Activated CD4-positive, alpha-beta T cell treated with anti-CD3 and anti-CD28 coated beads for 36 hours (primary cell): Measurements from ENCODE around the gene COL28A1. TPM values are rescaled to one million over a fixed set of nuclear protein-coding genes. Genes with fewer than 3 reads are reported as not detected.

Experiments
- ATAC-seq: fragments of 200-7000 bp; cut with Tn5 transposase; one replicate; pipeline ENCODE4 v1.10.0; 2021; ENCODE audit warnings: mild to moderate bottlenecking, moderate library complexity
- CTCF ChIA-PET: fragments of 350-600 bp; sonication (Branson Sonifier 250); formaldehyde crosslinking; loops from one replicate; lab custom pipeline; 2021; ENCODE audit warnings: antibody characterized with exemption; lab: Charles Lee
- POLR2A ChIA-PET: fragments of 350-600 bp; sonication (Branson Sonifier 250); formaldehyde crosslinking; loops from one replicate; lab custom pipeline; 2021; ENCODE audit warnings: antibody characterized with exemption, inconsistent platforms; lab: Charles Lee
- DNase-seq: peaks from one replicate; pipeline ENCODE4 v3.0.0-alpha.2; 2020
- H3K27ac Mint-ChIP-seq: one replicate; pipeline ENCODE4 v1.8.0; 2021; ENCODE audit warnings: mixed read lengths
- H3K27me3 Mint-ChIP-seq: one replicate; pipeline ENCODE4 v1.8.0; 2021; ENCODE audit warnings: mixed read lengths
- H3K36me3 Mint-ChIP-seq: one replicate; pipeline ENCODE4 v1.8.0; 2021; ENCODE audit warnings: low read depth, mixed read lengths
- H3K4me1 Mint-ChIP-seq: one replicate; pipeline ENCODE4 v1.8.0; 2021; ENCODE audit warnings: mixed read lengths
- H3K4me3 Mint-ChIP-seq: one replicate; pipeline ENCODE4 v1.8.0; 2021; ENCODE audit warnings: mild to moderate bottlenecking, moderate library complexity, mixed read lengths
- H3K9me3 Mint-ChIP-seq: one replicate; pipeline ENCODE4 v1.8.0; 2021; ENCODE audit warnings: low read depth, mixed read lengths
- intact Hi-C, 2 experiments: fragments of 100-400 bp; cut with DNase I in 1 of 2; cut with micrococcal nuclease in 1 of 2; formaldehyde crosslinking; loops; one replicate each; pipeline versions ENCODE4 v1.14.2 to v1.15.1; 2022 to 2024; cut with DNase I, micrococcal nuclease
- total RNA-seq, 2 experiments: library from RNA; stranded (reverse); gene quantifications; one replicate each; pipeline ENCODE4 v1.2.3, GENCODE V29; 2021

Gene COL28A1
- total RNA-seq, 2 experiments from 2014 or later, result not detected

DNA sequence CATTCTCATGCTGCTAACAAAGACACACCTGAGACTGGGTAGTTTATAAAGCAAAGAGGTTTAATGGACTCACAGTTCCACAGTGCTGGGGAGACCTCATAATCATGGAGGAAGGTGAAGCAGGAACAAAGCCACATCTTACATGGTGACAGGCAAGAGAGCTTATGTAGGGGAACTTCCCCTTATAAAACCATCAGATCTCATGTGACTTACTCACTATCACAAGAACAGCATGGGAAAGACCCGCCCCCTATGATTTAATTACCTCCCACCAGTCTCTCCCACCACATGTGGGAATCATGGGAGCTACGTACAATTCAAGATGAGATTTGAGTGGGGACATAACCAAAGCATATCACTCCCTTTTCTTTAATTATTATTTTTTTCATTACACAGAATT is 16.6 kb downstream of the COL28A1 start:
- no peaks in the 10 kb centered on the region for H3K36me3 Mint-ChIP-seq
- POLR2A ChIA-PET, result no interaction called here
- H3K4me1 Mint-ChIP-seq, result no peaks in the 10 kb centered on the region
- H3K27ac Mint-ChIP-seq, result no peak overlapping the region
- DNase-seq (no peak), ATAC-seq (no peak)
- intact Hi-C loops, result no loop called here
- no peak overlapping the region for H3K4me3 Mint-ChIP-seq
- H3K9me3 Mint-ChIP-seq, result no peaks in the 10 kb centered on the region
- H3K27me3 Mint-ChIP-seq, result peaks cover 3% of the 10 kb centered on the region
- CTCF ChIA-PET, result no interaction called here

DNA sequence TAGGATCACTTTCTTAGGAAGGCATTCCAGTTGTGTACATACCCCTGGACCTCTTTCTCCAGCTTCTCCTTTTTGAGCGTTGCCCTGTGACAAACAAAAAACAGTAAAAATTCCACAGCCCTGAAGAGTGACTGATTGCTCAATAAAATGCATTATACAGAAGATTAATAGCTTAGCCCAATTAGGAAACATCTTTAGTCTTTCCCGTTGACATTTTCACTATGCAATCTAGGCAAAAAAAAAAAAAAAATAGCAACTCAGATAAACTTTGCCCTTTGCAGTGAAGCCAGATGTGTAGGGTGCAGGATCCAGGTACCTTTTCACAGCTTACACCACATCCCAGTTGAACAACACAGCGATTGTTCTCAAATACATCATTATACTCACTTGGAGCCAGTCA is 17.9 kb downstream of the COL28A1 start:
- H3K27ac Mint-ChIP-seq, result no peak overlapping the region
- ChIA-PET CTCF (no interaction called here), POLR2A (no interaction called here)
- intact Hi-C loops, result no loop called here
- no peaks in the 10 kb centered on the region for H3K36me3 Mint-ChIP-seq
- no peaks in the 10 kb centered on the region for H3K9me3 Mint-ChIP-seq
- peaks cover 3% of the 10 kb centered on the region for H3K27me3 Mint-ChIP-seq
- DNase-seq, result no peak
- no peak overlapping the region for H3K4me3 Mint-ChIP-seq
- no peak for ATAC-seq
- no peaks in the 10 kb centered on the region for H3K4me1 Mint-ChIP-seq

DNA sequence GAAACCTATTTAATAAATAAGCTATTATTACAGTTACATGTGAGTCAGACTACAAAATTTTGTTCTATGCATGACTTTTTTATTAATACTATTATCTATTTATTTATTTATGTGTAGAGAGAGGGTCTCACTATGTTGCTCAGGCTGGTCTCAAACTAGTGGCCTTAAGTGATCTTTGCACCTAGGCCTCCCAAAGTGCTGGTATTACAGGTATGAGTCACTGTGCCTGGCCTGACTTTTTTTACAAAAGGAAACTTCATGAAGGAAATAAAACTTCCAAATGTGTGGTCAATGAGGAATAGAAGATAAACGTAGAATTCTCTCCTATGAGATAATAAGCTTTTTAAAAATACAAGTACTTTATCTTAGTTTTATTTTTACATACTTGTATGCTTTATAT is 19.0 kb downstream of the COL28A1 start:
- Mint-ChIP-seq H3K4me1 (no peaks in the 10 kb centered on the region), H3K9me3 (no peaks in the 10 kb centered on the region), H3K4me3 (no peak overlapping the region), H3K27ac (no peak overlapping the region), H3K36me3 (no peaks in the 10 kb centered on the region), H3K27me3 (peaks cover 3% of the 10 kb centered on the region)
- no peak for ATAC-seq
- no peak for DNase-seq
- CTCF ChIA-PET, result interaction anchor here (1.0 kb wide), 1 partner anchor 414 kb away, joined by 3 read pairs; no protein-coding TSS in a partner anchor
- intact Hi-C loops, result no loop called here
- POLR2A ChIA-PET, result no interaction called here

DNA sequence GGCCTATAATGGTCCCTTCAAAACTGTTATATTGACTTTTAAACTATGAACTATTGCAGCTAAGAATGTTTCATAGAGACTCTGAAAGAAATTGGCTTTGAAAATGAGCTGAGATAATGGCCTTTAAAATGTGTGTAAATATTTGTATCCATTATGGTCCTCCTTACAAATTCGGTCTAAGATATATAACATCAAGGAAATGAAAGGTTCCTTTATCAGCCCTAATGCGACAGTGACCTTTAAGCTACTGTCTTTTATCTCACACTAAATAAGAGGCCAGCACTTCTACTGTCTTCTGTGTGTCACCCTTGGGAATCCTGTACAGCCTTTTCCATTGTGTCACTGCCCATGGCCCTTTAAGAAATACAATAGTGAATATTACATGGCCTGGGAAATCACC is 19.5 kb downstream of the COL28A1 start:
- DNase-seq (no peak), ATAC-seq (no peak)
- ChIA-PET CTCF (interaction anchor here (1.0 kb wide), 1 partner anchor 413 kb away, joined by 3 read pairs; no protein-coding TSS in a partner anchor), POLR2A (no interaction called here)
- no peaks in the 10 kb centered on the region for H3K9me3 Mint-ChIP-seq
- H3K27ac Mint-ChIP-seq, result no peak overlapping the region
- intact Hi-C loops, result no loop called here
- no peak overlapping the region for H3K4me3 Mint-ChIP-seq
- H3K36me3 Mint-ChIP-seq, result no peaks in the 10 kb centered on the region
- H3K4me1 Mint-ChIP-seq, result no peaks in the 10 kb centered on the region
- peaks cover 3% of the 10 kb centered on the region for H3K27me3 Mint-ChIP-seq

DNA sequence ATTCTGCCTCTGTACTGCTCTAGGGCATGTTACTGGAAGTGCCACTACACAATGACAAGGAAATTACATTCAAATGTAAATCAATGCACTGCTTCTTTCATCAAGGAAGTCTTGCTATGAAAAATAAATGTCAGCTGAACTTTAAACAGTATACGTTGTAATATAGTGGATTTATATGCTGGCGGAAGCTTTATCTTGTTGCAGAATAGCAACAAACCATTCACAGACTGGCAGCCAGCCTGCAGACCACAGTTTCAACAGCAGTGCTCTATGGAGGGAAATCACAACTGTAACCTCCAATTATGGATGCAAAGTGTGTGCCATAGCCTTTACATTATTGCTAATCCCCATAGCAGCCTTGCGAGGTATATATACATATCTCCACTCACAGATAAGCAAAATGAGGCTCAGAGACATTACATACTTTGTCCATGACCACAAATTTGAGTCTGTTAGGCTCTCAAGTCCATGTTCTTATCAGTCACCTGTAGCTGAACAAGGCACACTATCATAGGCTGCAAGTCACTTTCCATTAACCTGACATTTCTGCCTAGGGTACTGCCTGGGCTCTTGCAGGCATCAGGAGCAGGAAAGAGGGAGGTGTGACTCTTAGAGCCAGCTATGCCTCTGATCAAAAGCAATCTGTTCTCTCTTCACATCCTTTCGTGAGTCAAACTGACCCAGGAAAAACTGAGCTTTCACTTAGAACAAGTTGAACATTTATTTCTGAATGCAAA is 22.6 kb downstream of the COL28A1 start:
- CTCF ChIA-PET, result interaction anchor here (0.6 kb wide), 1 partner anchor 543 kb away, joined by 3 read pairs; no protein-coding TSS in a partner anchor
- intact Hi-C loops, result no loop called here

DNA sequence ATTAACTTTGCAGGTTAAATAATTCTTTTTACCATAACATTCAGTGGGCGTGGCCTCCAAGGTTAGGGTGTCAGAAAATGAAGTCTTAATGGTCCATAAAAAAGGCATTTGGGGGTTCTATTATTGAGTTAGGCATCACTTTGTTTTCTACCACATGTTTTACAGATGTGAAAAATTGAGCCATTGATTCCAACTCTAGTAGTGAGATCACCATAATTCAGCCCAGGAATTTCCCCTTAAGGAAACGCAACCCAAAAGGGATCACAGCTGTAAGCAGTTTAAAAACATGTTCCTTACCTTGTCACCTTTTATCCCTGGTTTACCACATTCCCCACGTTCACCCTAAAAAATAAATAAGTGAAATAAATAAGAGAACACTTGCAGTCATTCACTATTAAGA is 24.9 kb downstream of the COL28A1 start:
- no peaks in the 10 kb centered on the region for H3K9me3 Mint-ChIP-seq
- CTCF ChIA-PET, result no interaction called here
- POLR2A ChIA-PET, result no interaction called here
- no peaks in the 10 kb centered on the region for H3K4me1 Mint-ChIP-seq
- no peak overlapping the region for H3K4me3 Mint-ChIP-seq
- intact Hi-C loops, result no loop called here
- no peak for DNase-seq
- peaks cover 4% of the 10 kb centered on the region for H3K27me3 Mint-ChIP-seq
- H3K36me3 Mint-ChIP-seq, result no peaks in the 10 kb centered on the region
- ATAC-seq, result no peak
- no peak overlapping the region for H3K27ac Mint-ChIP-seq

More for the DNA sequence above, 22.6 kb downstream of the COL28A1 start:
- Mint-ChIP-seq H3K36me3 (no peaks in the 10 kb centered on the region), H3K27ac (no peak overlapping the region), H3K27me3 (peaks cover 3% of the 10 kb centered on the region), H3K9me3 (no peaks in the 10 kb centered on the region), H3K4me1 (no peaks in the 10 kb centered on the region), H3K4me3 (no peak overlapping the region)
- DNase-seq (no peak), ATAC-seq (no peak)
- POLR2A ChIA-PET, result no interaction called here

DNA sequence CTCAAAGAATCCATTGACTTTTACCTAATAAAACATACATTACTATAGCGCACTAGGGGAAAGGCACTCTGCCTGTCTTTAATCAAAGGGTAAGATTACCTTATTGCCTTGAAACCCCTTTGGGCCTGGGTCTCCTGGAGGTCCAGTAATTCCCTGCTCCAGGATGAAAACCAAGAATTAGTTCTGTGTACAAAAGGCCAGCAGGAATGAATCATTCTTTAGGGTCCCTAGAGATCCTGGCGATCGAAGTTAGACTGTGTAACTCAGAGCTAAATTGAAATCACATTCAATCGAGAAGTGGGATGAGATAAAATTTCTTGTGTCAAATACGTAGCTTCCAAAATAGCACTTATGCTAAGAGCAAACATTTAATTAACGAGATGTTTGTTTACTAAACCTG is 29.8 kb downstream of the COL28A1 start:
- Mint-ChIP-seq H3K4me1 (no peaks in the 10 kb centered on the region), H3K9me3 (no peaks in the 10 kb centered on the region), H3K4me3 (no peak overlapping the region), H3K27ac (no peak overlapping the region), H3K36me3 (no peaks in the 10 kb centered on the region), H3K27me3 (peaks cover 2% of the 10 kb centered on the region)
- DNase-seq (no peak), ATAC-seq (no peak)
- intact Hi-C loops, result no loop called here
- POLR2A ChIA-PET, result no interaction called here
- CTCF ChIA-PET, result no interaction called here

DNA sequence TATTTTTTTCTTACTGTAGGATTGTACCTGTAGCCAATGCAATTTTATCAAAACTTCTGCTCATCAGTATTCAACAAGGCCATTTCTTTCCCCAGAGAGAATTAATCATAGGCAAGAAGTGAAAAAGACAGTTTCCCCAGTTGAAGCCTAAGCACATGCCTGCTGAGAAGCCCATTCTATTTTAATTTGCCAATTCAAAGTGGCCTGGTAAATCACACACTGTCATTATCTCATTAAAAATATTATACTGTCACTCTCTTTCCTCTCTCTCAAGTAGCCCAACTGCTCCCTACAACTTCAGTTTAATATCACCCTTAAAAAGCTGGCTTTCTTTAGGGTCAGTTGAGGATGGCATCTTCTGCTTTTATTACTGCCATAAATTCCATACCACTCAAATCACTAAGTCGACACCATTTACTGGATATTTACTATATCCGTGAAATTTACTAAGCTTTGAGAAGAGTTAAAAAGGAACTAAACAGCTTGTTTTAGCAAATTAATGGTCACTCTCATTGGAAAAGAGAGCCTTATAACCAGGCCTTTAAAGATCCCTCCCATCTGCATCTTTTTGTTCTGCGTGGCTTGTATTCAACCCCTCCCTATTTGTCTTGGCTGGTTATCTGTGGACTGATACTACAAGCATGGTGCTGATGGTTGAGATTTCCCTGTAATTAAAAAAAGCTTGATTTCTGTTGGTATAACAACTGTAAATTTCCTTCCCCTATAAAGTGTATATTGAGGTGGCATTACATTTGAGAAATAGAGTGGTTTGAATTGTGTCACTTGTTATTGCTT is 30.6 kb downstream of the COL28A1 start:
- peaks cover 2% of the 10 kb centered on the region for H3K27me3 Mint-ChIP-seq
- no peak for ATAC-seq
- intact Hi-C loops, result no loop called here
- no peak overlapping the region for H3K4me3 Mint-ChIP-seq
- DNase-seq, result no peak
- no peak overlapping the region for H3K27ac Mint-ChIP-seq
- H3K36me3 Mint-ChIP-seq, result no peaks in the 10 kb centered on the region
- ChIA-PET POLR2A (no interaction called here), CTCF (interaction anchor here (1.1 kb wide), 1 partner anchor 16 kb away, joined by 3 read pairs; no protein-coding TSS in a partner anchor)
- no peaks in the 10 kb centered on the region for H3K9me3 Mint-ChIP-seq
- H3K4me1 Mint-ChIP-seq, result no peaks in the 10 kb centered on the region

DNA sequence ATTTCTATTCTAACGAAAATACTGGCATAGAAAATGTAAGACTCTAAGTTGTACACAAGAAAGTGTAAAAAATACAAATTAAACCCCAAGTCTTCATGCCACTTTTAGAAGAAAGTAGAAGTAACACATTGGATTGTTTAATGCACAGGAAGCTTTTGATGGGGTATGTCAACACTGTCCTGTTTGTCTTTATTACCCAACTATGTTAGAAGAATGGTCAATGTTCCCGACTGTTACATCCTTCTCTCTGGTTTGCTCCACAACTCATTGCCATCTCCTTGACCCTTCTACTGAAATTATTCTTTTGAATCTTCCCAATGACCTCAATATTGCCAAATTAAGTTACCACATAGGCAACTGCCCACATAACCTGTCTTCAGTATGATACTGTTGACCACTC is 35.8 kb downstream of the COL28A1 start:
- ChIA-PET CTCF (no interaction called here), POLR2A (no interaction called here)
- ATAC-seq, result no peak
- Mint-ChIP-seq H3K9me3 (no peaks in the 10 kb centered on the region), H3K27ac (no peak overlapping the region), H3K4me1 (no peaks in the 10 kb centered on the region), H3K36me3 (no peaks in the 10 kb centered on the region), H3K4me3 (no peak overlapping the region), H3K27me3 (no peaks in the 10 kb centered on the region)
- DNase-seq, result no peak
- intact Hi-C loops, result no loop called here

DNA sequence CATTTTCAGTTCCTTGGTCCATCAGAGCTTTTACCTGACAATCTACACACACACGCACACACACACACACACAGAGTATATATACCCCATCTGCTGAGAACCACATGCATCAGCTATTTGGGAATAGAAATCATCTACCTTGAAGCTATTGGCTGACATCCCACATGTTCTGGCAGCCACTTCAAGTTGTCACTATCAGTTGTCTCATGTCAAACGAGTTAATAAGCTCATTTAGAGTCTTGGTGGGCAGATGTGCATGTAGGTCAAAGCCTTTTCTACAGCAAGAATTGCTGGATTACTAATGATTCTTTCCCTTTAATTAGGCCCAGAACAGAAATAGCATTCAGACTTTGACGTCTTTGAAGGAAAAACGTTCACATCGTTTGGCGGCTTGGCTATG is 36.8 kb downstream of the COL28A1 start:
- H3K9me3 Mint-ChIP-seq, result no peaks in the 10 kb centered on the region
- intact Hi-C loops, result no loop called here
- no peaks in the 10 kb centered on the region for H3K4me1 Mint-ChIP-seq
- no peak overlapping the region for H3K4me3 Mint-ChIP-seq
- no peak overlapping the region for H3K27ac Mint-ChIP-seq
- POLR2A ChIA-PET, result no interaction called here
- CTCF ChIA-PET, result interaction anchor here (0.8 kb wide), 1 partner anchor 365 kb away, joined by 3 read pairs; no protein-coding TSS in a partner anchor
- no peaks in the 10 kb centered on the region for H3K36me3 Mint-ChIP-seq
- ATAC-seq (no peak), DNase-seq (no peak)
- H3K27me3 Mint-ChIP-seq, result no peaks in the 10 kb centered on the region

DNA sequence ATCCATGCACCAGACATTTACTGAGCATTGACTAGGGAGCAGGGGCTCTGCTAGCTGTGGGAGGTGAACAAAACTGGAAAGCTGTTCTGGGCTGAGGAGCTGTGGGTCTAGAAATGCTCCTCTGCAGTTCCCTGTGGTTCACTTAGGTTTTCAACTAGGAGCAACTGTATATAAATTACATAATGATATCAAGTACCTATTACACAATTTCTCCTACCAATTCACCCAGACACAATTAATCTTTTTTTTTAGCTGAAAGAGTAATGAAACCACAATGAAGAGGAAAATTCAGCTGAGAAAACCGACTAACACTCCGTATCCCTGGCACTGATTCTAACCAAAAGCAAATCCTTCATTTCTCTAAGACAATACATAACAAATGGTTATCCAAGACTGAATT is 39.4 kb downstream of the COL28A1 start:
- Mint-ChIP-seq H3K4me3 (no peak overlapping the region), H3K27ac (no peak overlapping the region), H3K27me3 (no peaks in the 10 kb centered on the region), H3K36me3 (no peaks in the 10 kb centered on the region), H3K4me1 (no peaks in the 10 kb centered on the region), H3K9me3 (no peaks in the 10 kb centered on the region)
- CTCF ChIA-PET, result interaction anchor here (0.5 kb wide), 1 partner anchor 206 kb away, joined by 3 read pairs; no protein-coding TSS in a partner anchor
- intact Hi-C loops, result no loop called here
- ATAC-seq (no peak), DNase-seq (no peak)
- POLR2A ChIA-PET, result no interaction called here

DNA sequence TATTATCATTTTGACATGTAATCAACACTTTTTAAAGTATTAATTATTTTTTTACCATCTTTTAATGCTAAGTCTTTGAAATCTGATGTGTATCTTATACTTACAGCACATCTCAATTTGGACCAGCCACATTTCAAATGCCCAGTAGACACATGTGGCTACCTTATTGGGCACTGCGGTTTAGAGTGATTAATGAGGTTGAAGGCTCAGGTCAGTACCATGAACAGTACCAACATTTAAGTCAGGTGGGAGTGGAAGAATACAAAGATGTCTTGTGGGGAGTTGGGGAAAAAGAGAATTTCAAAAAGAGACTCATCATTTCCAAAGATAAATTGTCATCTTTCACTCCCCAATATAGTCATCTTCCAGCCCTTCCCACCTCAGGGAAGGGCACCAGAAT is 40.5 kb downstream of the COL28A1 start:
- Mint-ChIP-seq H3K27me3 (no peaks in the 10 kb centered on the region), H3K36me3 (no peaks in the 10 kb centered on the region), H3K4me1 (no peaks in the 10 kb centered on the region), H3K4me3 (no peak overlapping the region), H3K27ac (no peak overlapping the region), H3K9me3 (no peaks in the 10 kb centered on the region)
- DNase-seq (no peak), ATAC-seq (no peak)
- ChIA-PET POLR2A (no interaction called here), CTCF (interaction anchor here (0.6 to 1.0 kb wide), 2 partner anchors 69 to 392 kb away, joined by 3 read pairs; no protein-coding TSS in a partner anchor)
- intact Hi-C loops, result no loop called here
